Sigmoid colon (tissue), 7 donors: Measurements from ENCODE around the gene SORCS2. TPM values are rescaled to one million over a fixed set of nuclear protein-coding genes. Genes with fewer than 3 reads are reported as not detected.

Experiments used
- DNase-seq: peaks from one replicate; pipeline ENCODE4 v3.0.0-alpha.2; 2019
- H3K27ac ChIP-seq, 4 donors: fragments of 200-600 bp; sonication (generic); one replicate each; pipeline ENCODE4 v1.5.1; 2016 to 2019; ENCODE audit warnings: mild to moderate bottlenecking in 1 of 4
- H3K27me3 ChIP-seq, 3 donors: fragments of 200-600 bp; sonication (generic); one replicate each; pipeline ENCODE4 v1.5.1; 2019; ENCODE audit warnings: mild to moderate bottlenecking in 1 of 3
- H3K36me3 ChIP-seq, 4 donors: fragments of 200-600 bp; sonication (generic); one replicate each; pipeline ENCODE4 v1.5.1; 2016 to 2019
- H3K4me1 ChIP-seq, 4 donors: fragments of 200-600 bp; sonication (generic); one replicate each; pipeline ENCODE4 v1.5.1; 2017 to 2019
- H3K4me3 ChIP-seq, 4 donors: fragments of 200-600 bp; sonication (generic); one replicate each; pipeline ENCODE4 v1.5.1; 2017 to 2019; ENCODE audit warnings: mild to moderate bottlenecking in 2 of 4, moderate library complexity in 1 of 4
- H3K9me3 ChIP-seq, 4 donors: fragments of 200-600 bp in 3 of 4; sonication (generic) in 3 of 4; one replicate each; pipeline versions ENCODE4 v1.5.1 to v1.6.1; 2013 to 2019
- EP300 ChIP-seq, 4 donors: sonication (generic); formaldehyde crosslinking; IDR thresholded peaks; one replicate each; pipeline ENCODE4 v1.6.1; 2017; ENCODE audit warnings: antibody characterized with exemption in 4 of 4
- POLR2A ChIP-seq, 2 donors: fragments of 450-650 bp; IDR thresholded peaks; one replicate each; pipeline ENCODE4 v1.6.1; 2016; ENCODE audit warnings: antibody characterized with exemption in 2 of 2, mild to moderate bottlenecking in 2 of 2, moderate library complexity in 2 of 2
- POLR2AphosphoS5 ChIP-seq, 4 donors: sonication (generic); formaldehyde crosslinking; IDR thresholded peaks; one replicate each; pipeline ENCODE4 v1.6.1; 2017; ENCODE audit warnings: antibody characterized with exemption in 4 of 4
- WGBS, 2 donors: extraction: QIAGEN DNeasy Blood & Tissue Kit; methylation state at CpG; one replicate each; pipeline ENCODE4 v1.1.7; 2013; 5-methylcytosine and 5-hydroxymethylcytosine counted together
- intact Hi-C: fragments of 100-400 bp; cut with DNase I; formaldehyde crosslinking; loops from one replicate; pipeline ENCODE4 v1.15.1; 2023
- polyA plus RNA-seq, 3 donors: library from polyadenylated mRNA; stranded (reverse); fragments of 200-250 nt; gene quantifications; one replicate each; pipeline ENCODE4 v1.2.3, GENCODE V29; 2013
- total RNA-seq, 4 donors: library from RNA; depleted of rRNA; stranded (reverse); fragments of >200 nt; gene quantifications; one replicate each; pipeline ENCODE4 v1.1.0, GENCODE V29; 2016
- TF ChIP-seq, protein P1 (sequence below), 4 experiments: fragments of 450-650 bp in 3 of 4; fragments of 200-600 bp in 1 of 4; IDR thresholded peaks; one replicate each; pipeline ENCODE4 v1.5.1; 2016 to 2019; ENCODE audit warnings: antibody characterized with exemption in 4 of 4, mild to moderate bottlenecking in 3 of 4, moderate library complexity in 2 of 4
- donor health status: healthy with polysubstance abuse.
- donor health status: Bipolar disorder and iron deficiency.
- donor health status: healthy.

SORCS2 gene
- total and polyA plus RNA-seq, 7 donors = 1.8 to 6.4 (median 3.9) TPM; not detected in 2

DNA sequence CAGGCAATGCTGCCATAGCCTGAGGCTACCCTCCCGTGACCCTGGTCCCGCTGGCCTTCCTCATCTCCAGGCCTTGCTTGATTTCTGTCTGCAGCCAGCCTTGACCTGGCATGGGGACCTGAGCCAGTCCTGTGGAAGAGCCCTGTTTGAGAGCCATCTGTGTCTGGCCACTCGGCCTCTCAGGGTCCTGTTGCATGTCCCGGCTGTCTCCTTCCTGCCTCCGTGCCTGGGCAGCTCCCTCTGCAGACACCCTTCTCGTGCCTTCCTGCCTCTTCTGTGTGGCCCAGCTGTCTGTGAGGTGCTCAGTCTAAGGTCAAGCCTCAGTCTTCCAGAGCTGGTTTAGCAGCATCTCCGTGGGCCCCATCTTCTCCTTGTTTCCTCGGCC lies 108.4 kb downstream of the SORCS2 start:
- peaks cover 0 to 7% (median 4%) of the 10 kb centered on the region in 4 donors for H3K4me1 ChIP-seq
- intact Hi-C loops = no loop called here
- DNase-seq = no peak
- no peak for TF ChIP-seq POLR2AphosphoS5 (IDR thresholded peaks at IDR 0.05)
- no peak for TF ChIP-seq EP300 (IDR thresholded peaks at IDR 0.05)
- TF ChIP-seq, protein P1, sequence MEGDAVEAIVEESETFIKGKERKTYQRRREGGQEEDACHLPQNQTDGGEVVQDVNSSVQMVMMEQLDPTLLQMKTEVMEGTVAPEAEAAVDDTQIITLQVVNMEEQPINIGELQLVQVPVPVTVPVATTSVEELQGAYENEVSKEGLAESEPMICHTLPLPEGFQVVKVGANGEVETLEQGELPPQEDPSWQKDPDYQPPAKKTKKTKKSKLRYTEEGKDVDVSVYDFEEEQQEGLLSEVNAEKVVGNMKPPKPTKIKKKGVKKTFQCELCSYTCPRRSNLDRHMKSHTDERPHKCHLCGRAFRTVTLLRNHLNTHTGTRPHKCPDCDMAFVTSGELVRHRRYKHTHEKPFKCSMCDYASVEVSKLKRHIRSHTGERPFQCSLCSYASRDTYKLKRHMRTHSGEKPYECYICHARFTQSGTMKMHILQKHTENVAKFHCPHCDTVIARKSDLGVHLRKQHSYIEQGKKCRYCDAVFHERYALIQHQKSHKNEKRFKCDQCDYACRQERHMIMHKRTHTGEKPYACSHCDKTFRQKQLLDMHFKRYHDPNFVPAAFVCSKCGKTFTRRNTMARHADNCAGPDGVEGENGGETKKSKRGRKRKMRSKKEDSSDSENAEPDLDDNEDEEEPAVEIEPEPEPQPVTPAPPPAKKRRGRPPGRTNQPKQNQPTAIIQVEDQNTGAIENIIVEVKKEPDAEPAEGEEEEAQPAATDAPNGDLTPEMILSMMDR (IDR thresholded peaks at IDR 0.05) = no peak
- TF ChIP-seq POLR2A (IDR thresholded peaks at IDR 0.05) = no peak
- H3K4me3 ChIP-seq = no peak overlapping the region
- WGBS, 2 donors = 76 to 78% methylated on average over 8 of the region's 8 CpGs
- no peaks in the 10 kb centered on the region for H3K9me3 ChIP-seq
- H3K27me3 ChIP-seq = no peaks in the 10 kb centered on the region
- H3K36me3 ChIP-seq = no peaks in the 10 kb centered on the region
- no peak overlapping the region for H3K27ac ChIP-seq

DNA sequence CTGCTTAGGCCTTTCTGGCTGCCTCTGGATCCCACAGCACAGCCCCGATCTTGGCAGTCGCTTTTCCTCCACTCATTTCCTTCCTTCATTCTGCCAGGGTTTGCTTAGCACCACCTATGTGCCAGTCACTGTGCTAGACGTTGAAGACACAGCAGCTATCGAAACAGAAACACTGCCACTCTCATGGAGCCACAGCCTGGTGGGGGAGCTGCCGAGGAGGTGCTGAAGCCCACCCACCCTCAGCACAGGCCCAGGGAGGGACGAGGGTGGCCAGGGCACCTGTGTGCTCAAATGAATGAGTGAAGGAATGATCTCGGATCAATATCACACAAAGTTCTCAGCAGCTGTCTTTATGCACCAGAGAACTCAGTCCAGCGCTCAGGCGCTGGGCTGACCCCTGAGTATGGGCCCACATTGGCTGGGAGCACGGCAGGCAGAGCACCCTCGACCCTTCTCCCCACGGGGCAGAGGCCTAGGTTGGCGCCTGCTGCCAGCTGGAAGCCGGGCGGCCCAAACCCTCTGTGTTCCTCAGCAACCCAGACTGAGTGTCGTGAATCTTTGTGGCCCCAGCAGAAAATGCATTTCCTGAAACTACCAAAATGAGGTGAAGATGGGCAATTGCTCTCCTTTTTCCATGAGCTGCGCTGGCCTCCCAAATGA lies 108.9 kb downstream of the SORCS2 start:
- DNase-seq = no peak
- Histone ChIP-seq H3K9me3 (no peaks in the 10 kb centered on the region), H3K27ac (no peak overlapping the region), H3K4me1 (peaks cover 0 to 4% (median 0%) of the 10 kb centered on the region in 4 donors), H3K4me3 (no peak overlapping the region), H3K36me3 (no peaks in the 10 kb centered on the region), H3K27me3 (no peaks in the 10 kb centered on the region)
- intact Hi-C loops = no loop called here
- TF ChIP-seq, protein P1 (IDR thresholded peaks at IDR 0.05) = no peak
- no peak for TF ChIP-seq POLR2A (IDR thresholded peaks at IDR 0.05)
- TF ChIP-seq EP300 (IDR thresholded peaks at IDR 0.05) = no peak
- no peak for TF ChIP-seq POLR2AphosphoS5 (IDR thresholded peaks at IDR 0.05)
- 70 to 78% methylated on average over 17 of the region's 17 CpGs for WGBS, 2 donors

- Histone ChIP-seq H3K27ac (no peak overlapping the region), H3K4me3 (no peak overlapping the region), H3K4me1 (peaks cover 0 to 4% (median 0%) of the 10 kb centered on the region in 4 donors), H3K27me3 (no peaks in the 10 kb centered on the region), H3K36me3 (no peaks in the 10 kb centered on the region), H3K9me3 (no peaks in the 10 kb centered on the region)
- 84 to 88% methylated on average over 20 of the region's 20 CpGs for WGBS, 2 donors
- DNase-seq = no peak
- intact Hi-C loops = no loop called here
- TF ChIP-seq, protein P1 (IDR thresholded peaks at IDR 0.05) = no peak
- no peak for TF ChIP-seq POLR2A (IDR thresholded peaks at IDR 0.05)
- TF ChIP-seq EP300 (IDR thresholded peaks at IDR 0.05) = no peak
- TF ChIP-seq POLR2AphosphoS5 (IDR thresholded peaks at IDR 0.05) = no peak
These were observed 109.7 kb downstream of the SORCS2 start for GRCh38 chr4:7301846-7302630.

- 69% methylated on average over 22 of the region's 22 CpGs for WGBS, 2 donors
- Histone ChIP-seq H3K9me3 (no peaks in the 10 kb centered on the region), H3K4me1 (no peaks in the 10 kb centered on the region), H3K4me3 (no peak overlapping the region), H3K27ac (no peak overlapping the region), H3K36me3 (no peaks in the 10 kb centered on the region), H3K27me3 (no peaks in the 10 kb centered on the region)
- intact Hi-C loops = no loop called here
- TF ChIP-seq EP300 (IDR thresholded peaks at IDR 0.05) (no peak), POLR2AphosphoS5 (IDR thresholded peaks at IDR 0.05) (no peak), POLR2A (IDR thresholded peaks at IDR 0.05) (no peak)
- TF ChIP-seq, protein P1 (IDR thresholded peaks at IDR 0.05) = no peak
- DNase-seq = no peak
These were observed 110.6 kb downstream of the SORCS2 start for GRCh38 chr4:7302781-7303404.
